ENCODE measurements around the gene CD6. TPM values are rescaled to one million over a fixed set of nuclear protein-coding genes. Genes with fewer than 3 reads are reported as not detected.

Gene CD6
- total RNA-seq, 1 experiment from 2014 or later, result not detected

GRCh38 chr11:60977836-60978235 is 6.4 kb downstream of the CD6 start:
- in situ Hi-C loops (cut with HindIII; ENCODE audit: low sequenced_read_pairs), result no loop called here

GRCh38 chr11:60978546-60979380 is 7.3 kb downstream of the CD6 start:
- in situ Hi-C loops (cut with HindIII; ENCODE audit: low sequenced_read_pairs), result no loop called here
- no peak for DNase-seq (ENCODE audit: low spot score)

More at GRCh38 chr11:60977836-60978235, 6.4 kb downstream of the CD6 start:
- no peak for DNase-seq (ENCODE audit: low spot score)

- in situ Hi-C loops (cut with HindIII; ENCODE audit: low sequenced_read_pairs), result no loop called here
- DNase-seq (ENCODE audit: low spot score), result no peak
These were observed 10.0 kb downstream of the CD6 start for GRCh38 chr11:60981515-60981914.

- in situ Hi-C loops (cut with HindIII; ENCODE audit: low sequenced_read_pairs), result no loop called here
- no peak for DNase-seq (ENCODE audit: low spot score)
These were observed 10.7 kb downstream of the CD6 start for GRCh38 chr11:60982184-60982583.

- no peak for DNase-seq (ENCODE audit: low spot score)
- in situ Hi-C loops (cut with HindIII; ENCODE audit: low sequenced_read_pairs), result no loop called here
These were observed 12.7 kb downstream of the CD6 start for GRCh38 chr11:60984149-60984548.

- DNase-seq (ENCODE audit: low spot score), result no peak
- in situ Hi-C loops (cut with HindIII; ENCODE audit: low sequenced_read_pairs), result no loop called here
These were observed 13.2 kb downstream of the CD6 start for GRCh38 chr11:60984636-60985035.

- no peak for DNase-seq (ENCODE audit: low spot score)
- in situ Hi-C loops (cut with HindIII; ENCODE audit: low sequenced_read_pairs), result no loop called here
These were observed 14.0 kb downstream of the CD6 start for GRCh38 chr11:60985501-60985900.

- in situ Hi-C loops (cut with HindIII; ENCODE audit: low sequenced_read_pairs), result no loop called here
- no peak for DNase-seq (ENCODE audit: low spot score)
These were observed 14.8 kb downstream of the CD6 start for GRCh38 chr11:60985991-60986915.

- in situ Hi-C loops (cut with HindIII; ENCODE audit: low sequenced_read_pairs), result no loop called here
These were observed 16.2 kb downstream of the CD6 start for GRCh38 chr11:60987577-60988277.

GRCh38 chr11:60988658-60989057 is 17.2 kb downstream of the CD6 start:
- in situ Hi-C loops (cut with HindIII; ENCODE audit: low sequenced_read_pairs), result no loop called here
- no peak for DNase-seq (ENCODE audit: low spot score)

More at GRCh38 chr11:60987577-60988277, 16.2 kb downstream of the CD6 start:
- DNase-seq (ENCODE audit: low spot score), result no peak

GRCh38 chr11:60989093-60989650 is 17.7 kb downstream of the CD6 start:
- DNase-seq (ENCODE audit: low spot score), result no peak
- in situ Hi-C loops (cut with HindIII; ENCODE audit: low sequenced_read_pairs), result no loop called here

- in situ Hi-C loops (cut with HindIII; ENCODE audit: low sequenced_read_pairs), result no loop called here
- DNase-seq (ENCODE audit: low spot score), result no peak
These were observed 20.0 kb downstream of the CD6 start for GRCh38 chr11:60991457-60991856.

GRCh38 chr11:60992842-60993409 is 21.4 kb downstream of the CD6 start:
- in situ Hi-C loops (cut with HindIII; ENCODE audit: low sequenced_read_pairs), result no loop called here
- DNase-seq (ENCODE audit: low spot score), result no peak

GRCh38 chr11:60993615-60994014 is 22.1 kb downstream of the CD6 start:
- in situ Hi-C loops (cut with HindIII; ENCODE audit: low sequenced_read_pairs), result no loop called here

GRCh38 chr11:60994541-60995080 is 23.1 kb downstream of the CD6 start:
- in situ Hi-C loops (cut with HindIII; ENCODE audit: low sequenced_read_pairs), result no loop called here
- DNase-seq (ENCODE audit: low spot score), result no peak

More at GRCh38 chr11:60993615-60994014, 22.1 kb downstream of the CD6 start:
- DNase-seq (ENCODE audit: low spot score), result no peak

- DNase-seq (ENCODE audit: low spot score), result no peak
- in situ Hi-C loops (cut with HindIII; ENCODE audit: low sequenced_read_pairs), result no loop called here
These were observed 24.3 kb downstream of the CD6 start for GRCh38 chr11:60995798-60996197.

GRCh38 chr11:60996381-60997138 is 25.1 kb downstream of the CD6 start:
- in situ Hi-C loops (cut with HindIII; ENCODE audit: low sequenced_read_pairs), result no loop called here
- no peak for DNase-seq (ENCODE audit: low spot score)

GRCh38 chr11:61000426-61000825 is 28.9 kb downstream of the CD6 start:
- no peak for DNase-seq (ENCODE audit: low spot score)
- in situ Hi-C loops (cut with HindIII; ENCODE audit: low sequenced_read_pairs), result no loop called here

All from G401 (cell line).